Jurkat, Clone E6-1 (cell line): ENCODE measurements around the gene LGI4.
"Not testable (repeated sequence)": the region's sequence is repeated elsewhere in the genome, so short reads cannot be mapped to it uniquely, and the experiment has no call there.

Experiments
- DNase-seq: peaks from one replicate; pipeline ENCODE4 v3.0.0-alpha.2; 2011; ENCODE audit warnings: low read depth, low spot score
- H3K4me3 ChIP-seq: 2 replicates; pipeline ENCODE4 v1.5.1; 2011; ENCODE audit warnings: mild to moderate bottlenecking, low read length, control low read depth, moderate library complexity

LGI4 gene

DNA sequence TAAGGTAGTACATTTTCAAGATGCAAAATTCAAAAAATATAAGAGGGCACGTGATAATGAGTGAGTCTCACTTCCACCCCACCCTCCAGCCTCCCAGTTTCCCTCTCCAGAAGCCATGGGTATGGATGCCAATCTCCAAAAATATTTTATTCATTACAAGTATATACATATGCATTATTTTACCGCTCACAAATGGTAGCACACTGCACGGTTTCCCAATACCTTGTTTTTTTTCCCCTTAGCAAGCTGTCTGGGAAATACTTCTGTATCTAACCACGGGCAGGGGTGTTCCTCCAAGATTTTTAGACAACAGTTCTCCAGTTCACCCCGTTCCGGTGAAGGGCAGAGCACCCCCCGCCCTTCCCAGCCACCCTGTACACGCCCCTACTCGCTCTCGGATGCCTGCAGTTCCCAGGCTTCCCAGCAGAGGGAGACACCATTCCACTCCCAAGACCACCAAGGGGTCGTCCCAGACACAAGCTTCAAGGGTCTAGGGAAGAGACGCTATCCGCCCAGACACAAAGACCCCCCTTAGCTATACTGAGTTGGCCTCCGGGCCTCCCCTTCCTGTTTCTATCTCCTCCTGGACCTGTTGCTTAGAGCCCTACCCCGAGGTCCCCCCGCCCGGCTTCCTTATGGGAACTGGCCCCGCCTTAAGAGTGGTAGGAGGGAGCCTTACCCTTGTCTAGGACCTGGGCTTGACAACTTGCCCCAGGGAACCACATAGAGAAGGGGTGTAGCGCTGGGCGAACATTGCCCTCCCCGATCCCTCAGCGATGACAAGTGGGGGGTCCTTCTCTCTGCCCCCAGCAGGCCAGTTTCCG lies 20.3 kb downstream of the LGI4 start:
- peak; percentile 65 for DNase-seq
- peak overlapping the region; percentile 33 for H3K4me3 ChIP-seq

- H3K4me3 ChIP-seq, result no peak overlapping the region
- no peak for DNase-seq
These were observed 21.7 kb downstream of the LGI4 start for GRCh38 chr19:35112995-35113688.

- no peak overlapping the region for H3K4me3 ChIP-seq
- DNase-seq, result no peak
These were observed 23.9 kb downstream of the LGI4 start for GRCh38 chr19:35110974-35111373.

DNA sequence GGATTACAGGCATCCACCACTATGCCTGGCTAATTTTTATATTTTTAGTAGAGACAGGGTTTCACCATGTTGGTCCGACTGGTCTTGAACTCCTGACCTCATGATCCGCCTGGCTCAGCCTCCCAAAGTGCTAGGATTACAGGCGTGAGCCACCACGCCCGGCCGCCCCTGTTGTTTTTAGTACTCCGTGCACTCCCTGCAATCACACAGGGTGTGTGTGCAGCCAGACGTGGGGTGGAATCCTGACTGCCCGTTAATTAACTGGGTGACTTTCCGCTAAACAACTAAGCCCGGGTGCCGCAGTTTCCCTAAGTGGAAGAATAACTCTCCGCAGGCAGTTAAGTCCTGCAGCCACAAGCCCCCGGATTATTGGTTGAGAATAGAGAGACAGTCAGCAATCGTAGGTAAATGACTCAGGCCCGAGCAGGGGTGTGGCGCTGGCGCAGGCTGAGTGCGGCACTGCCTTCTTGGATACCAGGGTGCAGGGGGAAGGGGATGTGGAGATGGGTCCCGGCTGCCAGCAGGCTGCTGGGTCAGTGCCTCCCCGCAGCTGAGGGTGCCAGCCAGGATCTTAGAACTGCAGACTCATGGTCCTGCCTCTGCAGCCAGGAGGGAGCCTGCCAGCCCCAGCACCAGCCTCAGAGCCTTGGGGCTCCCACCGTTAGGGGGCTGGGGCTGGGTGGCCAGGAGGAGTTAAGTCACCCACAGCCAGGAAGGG lies 25.3 kb downstream of the LGI4 start:
- DNase-seq, result no peak

DNA sequence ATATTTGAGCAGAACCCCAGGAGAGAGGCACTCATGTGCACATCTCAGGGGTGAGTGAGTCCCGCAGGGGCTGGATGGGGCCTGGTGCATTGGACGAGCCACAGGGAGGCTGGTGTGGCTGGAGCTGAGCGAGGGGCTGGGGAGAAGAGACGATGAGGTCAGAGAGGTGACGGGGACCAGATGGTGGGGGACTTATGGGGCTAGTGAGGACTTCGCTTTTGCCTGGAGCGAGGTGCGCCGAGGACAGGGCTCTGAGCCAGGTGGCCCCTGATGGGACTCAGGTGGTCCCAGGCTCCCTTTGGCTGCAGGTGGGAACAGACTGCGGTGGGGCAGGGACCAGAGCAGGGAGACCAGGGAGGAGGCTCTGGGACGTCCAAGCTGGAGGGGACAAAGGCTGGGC lies 26.1 kb downstream of the LGI4 start:
- H3K4me3 ChIP-seq, result no peak overlapping the region
- no peak for DNase-seq

More for the DNA sequence above, 25.3 kb downstream of the LGI4 start:
- no peak overlapping the region for H3K4me3 ChIP-seq

DNA sequence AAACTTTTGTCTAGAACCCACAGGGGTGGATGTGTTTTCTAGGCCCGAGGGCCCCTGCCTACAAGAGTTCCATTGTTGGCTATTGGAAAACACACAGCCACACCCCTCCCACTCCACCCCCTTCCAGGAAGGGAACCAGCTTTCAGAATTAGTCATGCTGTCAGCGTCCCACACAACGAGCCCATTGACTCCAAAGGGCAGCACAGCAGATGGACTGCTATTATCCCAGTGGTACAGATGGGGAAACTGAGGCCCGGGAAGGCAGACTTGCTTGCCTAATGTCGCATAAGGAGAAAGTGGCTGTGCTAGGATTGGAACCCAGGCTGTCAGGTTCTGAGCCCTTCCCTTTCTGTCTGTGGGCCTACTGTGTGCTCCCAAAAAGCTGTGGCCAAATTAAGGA lies 27.3 kb downstream of the LGI4 start:
- no peak overlapping the region for H3K4me3 ChIP-seq
- DNase-seq, result no peak

GRCh38 chr19:35106898-35107541 lies 27.8 kb downstream of the LGI4 start:
- DNase-seq, result no peak
- no peak overlapping the region for H3K4me3 ChIP-seq

- H3K4me3 ChIP-seq, result no peak overlapping the region
These were observed 28.6 kb downstream of the LGI4 start for GRCh38 chr19:35106291-35106583.

GRCh38 chr19:35105411-35106290 lies 29.2 kb downstream of the LGI4 start:
- no peak overlapping the region for H3K4me3 ChIP-seq
- DNase-seq, result no peak

More at GRCh38 chr19:35106291-35106583, 28.6 kb downstream of the LGI4 start:
- DNase-seq, result no peak

DNA sequence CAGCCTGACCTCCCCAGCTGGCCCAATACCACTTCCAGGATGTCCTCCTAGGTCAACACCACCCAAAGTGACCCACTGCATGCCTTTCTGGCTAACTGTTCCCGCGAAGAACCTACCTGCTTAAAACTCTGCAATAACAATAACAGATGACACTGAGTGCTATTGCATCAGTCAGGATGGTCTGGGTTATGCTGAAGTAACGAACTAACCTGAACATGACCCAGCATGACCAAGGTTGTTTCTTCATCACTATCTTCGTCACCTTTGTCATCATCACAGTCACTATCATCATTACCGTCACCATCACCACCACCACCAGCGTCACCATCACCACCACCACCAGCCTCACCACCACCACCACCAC lies 29.8 kb downstream of the LGI4 start:
- H3K4me3 ChIP-seq, result no peak overlapping the region
- DNase-seq, result no peak

- no peak for DNase-seq
These were observed 30.5 kb downstream of the LGI4 start for GRCh38 chr19:35104361-35104760.

DNA sequence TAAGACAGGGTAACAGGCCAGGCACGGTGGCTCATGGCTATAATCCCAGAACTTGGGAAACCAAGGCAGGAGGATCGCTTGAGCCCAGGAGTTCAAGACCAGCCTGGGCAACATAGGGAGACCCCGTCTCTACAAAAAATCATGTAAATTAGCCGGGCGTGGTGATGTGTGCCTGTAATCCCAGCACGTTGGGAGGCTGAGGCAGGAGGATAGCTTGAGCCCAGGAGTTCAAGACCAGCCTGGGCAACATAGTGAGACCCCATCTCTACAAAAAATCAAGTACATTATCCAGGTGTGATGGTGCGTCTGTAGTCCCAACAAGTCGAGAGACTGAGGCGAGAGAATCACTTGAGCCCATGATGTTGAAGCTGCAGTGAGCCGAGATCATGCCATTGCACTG lies 31.2 kb downstream of the LGI4 start:
- not testable (repeated sequence) for H3K4me3 ChIP-seq, DNase-seq

More at GRCh38 chr19:35104361-35104760, 30.5 kb downstream of the LGI4 start:
- no peak overlapping the region for H3K4me3 ChIP-seq

GRCh38 chr19:35101949-35102348 lies 32.9 kb downstream of the LGI4 start:
- not testable (repeated sequence) for H3K4me3 ChIP-seq, DNase-seq

DNA sequence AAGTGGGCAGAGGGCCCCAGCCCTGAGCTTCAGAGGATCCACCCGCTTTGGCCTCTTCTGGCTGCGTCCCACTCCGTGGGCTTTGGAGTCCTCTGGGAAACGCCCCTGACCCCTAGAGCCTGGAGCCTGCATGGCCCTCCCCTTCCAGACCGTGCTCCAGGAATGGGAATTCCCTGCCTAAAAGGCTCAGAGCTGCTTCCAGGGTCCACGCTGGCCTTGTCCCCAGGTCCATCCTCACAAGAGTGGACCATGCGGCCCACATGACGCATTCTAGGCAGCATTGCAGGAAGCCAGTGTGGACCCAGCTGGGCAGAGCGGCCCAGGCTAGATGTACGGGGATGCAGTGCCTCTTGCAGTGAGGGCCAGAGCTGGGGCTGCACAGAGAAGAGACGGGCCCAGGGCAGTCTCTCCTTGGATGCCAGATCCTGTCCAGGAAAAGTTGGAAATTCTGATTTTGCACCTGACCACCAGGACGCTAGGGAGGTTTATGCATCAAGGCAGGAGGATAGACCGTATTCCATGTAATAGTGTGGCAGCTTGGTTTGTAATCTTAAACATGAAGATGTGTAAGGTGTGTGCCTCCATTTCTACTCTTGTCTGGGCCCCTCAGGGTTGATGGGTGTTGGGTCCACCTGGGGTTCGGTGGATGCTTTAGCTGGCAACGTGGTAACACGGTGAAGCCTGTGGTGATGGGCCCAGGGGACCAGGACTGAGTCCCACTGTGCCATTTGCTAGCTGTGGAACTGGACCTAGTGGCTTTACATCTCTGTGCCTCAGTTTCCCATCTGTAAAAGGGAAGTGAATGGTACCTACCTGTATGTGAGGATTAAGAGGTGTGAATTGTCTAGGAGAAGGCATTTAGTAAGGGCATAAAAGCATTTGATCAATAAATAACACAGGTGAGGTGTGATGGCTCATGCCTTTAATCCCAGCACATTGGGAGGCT lies 34.0 kb downstream of the LGI4 start:
- no peak overlapping the region for H3K4me3 ChIP-seq

DNA sequence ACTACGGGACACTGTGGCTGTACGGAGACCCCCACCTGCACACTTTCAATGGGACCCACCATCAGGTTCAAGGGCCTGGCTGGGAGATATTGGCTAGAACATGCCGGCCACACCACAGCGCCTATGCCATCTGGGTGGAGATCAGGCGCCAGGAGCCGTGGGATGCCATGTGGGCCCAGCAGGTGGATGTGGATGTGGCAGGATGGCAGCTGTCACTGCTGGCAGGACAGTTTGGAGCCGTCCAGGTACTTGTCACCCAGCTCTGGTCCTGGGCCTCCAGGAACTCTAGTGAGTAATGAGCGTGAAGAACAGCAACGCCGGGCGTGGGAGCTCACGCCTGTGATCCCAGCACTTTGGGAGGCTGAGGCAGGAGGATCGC lies 35.0 kb downstream of the LGI4 start:
- no peak for DNase-seq
- no peak overlapping the region for H3K4me3 ChIP-seq

More for the DNA sequence above, 34.0 kb downstream of the LGI4 start:
- DNase-seq, result no peak

GRCh38 chr19:35099155-35099896 lies 35.5 kb downstream of the LGI4 start:
- DNase-seq, result no peak

DNA sequence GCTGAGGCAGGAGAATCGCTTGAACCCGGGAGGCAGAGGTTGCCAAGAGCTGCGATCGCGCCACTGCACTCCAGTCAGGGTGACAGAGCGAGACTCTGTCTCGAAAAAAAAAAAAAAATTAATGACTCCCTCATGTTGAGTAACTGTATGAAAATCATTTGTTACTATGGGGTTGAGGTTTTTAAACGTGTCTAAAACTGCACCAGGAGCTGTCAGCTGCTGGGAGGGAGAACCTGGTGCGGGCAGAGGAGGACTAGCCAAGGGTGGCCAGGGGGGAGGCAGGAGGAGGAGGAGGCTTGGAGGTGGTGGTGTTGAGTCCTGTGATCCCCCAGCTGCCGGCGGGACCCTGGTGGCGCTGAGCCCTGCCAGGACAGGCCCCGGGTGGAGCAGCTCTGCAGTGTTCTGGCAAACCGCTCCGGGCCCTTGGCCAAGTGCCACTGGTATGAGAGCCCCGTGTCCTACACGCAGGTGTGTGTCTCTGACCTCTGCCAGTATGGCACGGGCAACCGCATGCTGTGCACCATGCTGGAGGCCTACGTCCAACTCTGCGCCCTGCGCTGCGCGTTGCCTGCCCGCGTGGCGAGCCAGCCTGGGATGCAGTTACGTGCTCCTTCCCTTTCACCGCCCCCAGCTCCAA lies 36.3 kb downstream of the LGI4 start:
- no peak for DNase-seq
- H3K4me3 ChIP-seq, result no peak overlapping the region

More at GRCh38 chr19:35099155-35099896, 35.5 kb downstream of the LGI4 start:
- no peak overlapping the region for H3K4me3 ChIP-seq
